ENCODE results near the gene QRFP.
A peak's percentile ranks its signal among the peaks of the same experiment; 100 is the strongest.
"Not testable (repeated sequence)": the region's sequence is repeated elsewhere in the genome, so short reads cannot be mapped to it uniquely, and the experiment has no call there.

QRFP gene

DNA sequence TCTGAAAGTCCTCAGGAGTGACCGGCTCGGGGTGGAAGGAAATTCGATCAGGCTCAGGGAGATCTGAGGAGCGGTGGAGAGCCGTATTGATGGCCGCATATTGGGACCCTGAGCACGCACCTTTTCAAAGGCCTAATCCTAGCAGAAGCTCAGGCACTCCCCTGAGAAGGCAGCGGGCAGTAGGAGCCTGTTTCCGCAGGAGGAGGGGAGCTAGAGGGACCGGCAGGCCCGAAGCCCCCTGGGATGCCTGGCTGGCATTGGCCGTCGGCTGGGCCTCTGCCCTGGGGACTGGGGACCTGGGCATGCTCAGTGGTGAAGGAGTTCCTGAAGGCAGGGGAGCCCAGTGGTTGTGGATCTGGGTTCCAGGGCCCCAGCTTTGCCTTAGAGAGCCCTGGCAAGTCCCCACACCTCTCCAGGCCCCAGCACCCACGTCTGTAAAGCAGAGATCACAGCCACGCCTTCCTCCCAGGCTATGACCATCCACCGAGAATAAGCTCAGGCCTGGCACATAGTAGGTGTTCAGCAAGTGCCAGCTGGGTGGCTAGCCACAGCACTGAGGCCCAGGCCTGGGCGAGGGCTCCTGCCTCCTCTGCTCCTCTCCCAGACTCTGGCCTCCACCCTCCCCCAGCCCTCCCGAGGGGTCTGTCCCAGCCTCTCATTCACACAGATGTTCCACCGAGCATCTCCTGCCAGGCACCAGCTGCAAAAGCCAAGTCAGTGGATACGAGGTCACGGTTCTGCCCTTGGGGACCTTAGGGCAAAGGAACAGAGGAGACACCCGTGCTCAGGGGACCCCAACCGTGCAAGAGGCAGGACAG is 17.2 kb upstream of the QRFP start:
- TF ChIP-seq, protein P1, sequence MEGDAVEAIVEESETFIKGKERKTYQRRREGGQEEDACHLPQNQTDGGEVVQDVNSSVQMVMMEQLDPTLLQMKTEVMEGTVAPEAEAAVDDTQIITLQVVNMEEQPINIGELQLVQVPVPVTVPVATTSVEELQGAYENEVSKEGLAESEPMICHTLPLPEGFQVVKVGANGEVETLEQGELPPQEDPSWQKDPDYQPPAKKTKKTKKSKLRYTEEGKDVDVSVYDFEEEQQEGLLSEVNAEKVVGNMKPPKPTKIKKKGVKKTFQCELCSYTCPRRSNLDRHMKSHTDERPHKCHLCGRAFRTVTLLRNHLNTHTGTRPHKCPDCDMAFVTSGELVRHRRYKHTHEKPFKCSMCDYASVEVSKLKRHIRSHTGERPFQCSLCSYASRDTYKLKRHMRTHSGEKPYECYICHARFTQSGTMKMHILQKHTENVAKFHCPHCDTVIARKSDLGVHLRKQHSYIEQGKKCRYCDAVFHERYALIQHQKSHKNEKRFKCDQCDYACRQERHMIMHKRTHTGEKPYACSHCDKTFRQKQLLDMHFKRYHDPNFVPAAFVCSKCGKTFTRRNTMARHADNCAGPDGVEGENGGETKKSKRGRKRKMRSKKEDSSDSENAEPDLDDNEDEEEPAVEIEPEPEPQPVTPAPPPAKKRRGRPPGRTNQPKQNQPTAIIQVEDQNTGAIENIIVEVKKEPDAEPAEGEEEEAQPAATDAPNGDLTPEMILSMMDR (IDR thresholded peaks at IDR 0.05; ENCODE audit: low read depth, low read length): no peak
- H3K4me3 ChIP-seq (replicated peaks in 1 of 2; ENCODE audit: low read depth in 2 of 2, low read length in 2 of 2): no peak overlapping the region
- DNase-seq (ENCODE audit: low read depth in 2 of 2): no peak

DNA sequence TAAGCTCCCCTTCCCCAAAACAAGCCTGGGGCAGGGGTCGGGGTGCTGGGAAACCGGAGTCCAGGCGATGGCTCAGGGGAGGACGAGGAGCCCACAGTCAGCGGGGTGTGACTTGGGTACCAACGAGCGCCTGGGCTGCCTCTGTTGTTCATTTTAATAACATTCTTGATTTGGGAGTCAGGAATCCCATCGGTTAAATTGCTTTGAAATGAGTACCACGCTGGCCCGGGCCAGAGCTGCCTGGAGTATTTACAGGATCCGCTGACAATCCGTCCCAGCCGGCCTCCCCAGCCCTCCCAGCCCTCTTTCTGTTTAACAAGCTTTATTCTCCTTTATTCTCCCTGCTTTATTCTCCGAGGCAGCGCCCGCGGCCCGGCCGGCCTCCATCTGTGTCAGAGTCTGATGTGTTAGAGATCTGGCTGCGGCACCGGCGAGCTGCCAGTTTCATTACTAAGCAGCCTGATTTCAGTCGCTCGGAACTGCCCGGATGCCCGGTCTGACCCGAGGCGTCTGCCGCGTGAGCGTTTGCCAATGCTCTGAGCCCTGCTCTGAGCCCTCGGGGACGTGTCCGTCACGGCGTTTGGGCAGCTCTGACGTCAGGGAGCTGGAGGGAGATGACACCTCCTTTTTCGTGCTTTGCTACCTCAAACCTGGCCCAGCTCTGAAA is 16.5 kb upstream of the QRFP start:
- TF ChIP-seq, protein P1 (IDR thresholded peaks at IDR 0.05; ENCODE audit: low read depth, low read length): no peak
- no peak overlapping the region for H3K4me3 ChIP-seq (replicated peaks in 1 of 2; ENCODE audit: low read depth in 2 of 2, low read length in 2 of 2)
- DNase-seq (ENCODE audit: low read depth in 2 of 2): peak; percentile 59 to 62

DNA sequence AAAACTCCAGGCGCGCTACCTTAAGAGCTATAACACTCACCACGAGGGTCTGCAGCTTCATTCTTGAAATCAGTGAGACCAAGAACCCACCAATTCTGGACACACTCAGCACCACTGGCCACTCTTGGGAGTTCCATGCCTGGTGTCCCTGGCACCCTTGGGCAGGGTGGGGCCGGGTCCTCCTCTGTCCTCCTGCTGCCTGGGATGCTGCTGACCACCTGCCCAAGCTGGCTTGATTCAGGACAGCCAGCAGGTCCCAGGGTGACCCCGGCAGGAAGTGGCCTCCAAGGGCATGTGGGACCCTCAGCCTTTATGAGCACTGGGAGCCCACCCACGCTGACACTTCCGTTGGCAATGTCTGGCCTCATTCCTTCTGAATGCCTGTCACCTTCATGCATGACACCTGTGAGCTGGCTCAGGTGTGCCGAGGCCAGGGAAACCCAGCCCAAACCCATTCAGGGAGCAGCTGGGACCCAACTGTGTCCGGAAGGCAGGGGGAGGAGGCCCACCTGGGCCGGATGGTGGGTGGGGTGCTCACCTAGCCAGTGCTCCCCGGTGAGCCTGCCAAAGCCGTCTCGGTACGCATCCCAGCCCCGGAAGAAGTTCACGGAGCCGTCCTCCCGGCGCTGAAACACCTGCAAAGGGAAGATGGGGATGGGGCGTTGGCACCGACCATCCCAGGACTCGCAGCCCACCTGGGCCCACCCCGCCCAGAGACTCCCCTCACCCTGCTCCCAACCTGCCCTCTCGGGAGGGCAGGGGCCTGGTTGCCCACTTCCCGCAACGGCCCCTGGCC is 14.8 kb upstream of the QRFP start:
- H3K4me3 ChIP-seq (replicated peaks in 1 of 2; ENCODE audit: low read depth in 2 of 2, low read length in 2 of 2): no peak overlapping the region
- TF ChIP-seq, protein P1 (IDR thresholded peaks at IDR 0.05; ENCODE audit: low read depth, low read length): no peak

DNA sequence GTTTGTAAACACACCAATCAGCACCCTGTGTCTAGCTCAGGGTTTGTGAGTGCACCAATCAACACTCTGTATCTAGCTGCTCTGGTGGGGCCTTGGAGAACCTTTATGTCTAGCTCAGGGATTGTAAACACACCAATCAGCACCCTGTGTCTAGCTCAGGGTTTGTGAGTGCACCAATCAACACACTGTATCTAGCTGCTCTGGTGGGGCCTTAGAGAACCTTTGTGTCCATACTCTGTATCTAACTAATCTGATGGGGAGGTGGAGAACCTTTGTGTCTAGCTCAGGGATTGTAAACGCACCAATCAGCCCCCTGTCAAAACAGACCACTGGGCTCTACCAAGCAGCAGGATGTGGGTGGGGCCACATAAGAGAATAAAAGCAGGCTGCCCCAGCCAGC is 14.1 kb upstream of the QRFP start:
- DNase-seq (ENCODE audit: low read depth in 2 of 2): not testable (repeated sequence)

More for the DNA sequence above, 14.8 kb upstream of the QRFP start:
- DNase-seq (ENCODE audit: low read depth in 2 of 2): no peak

DNA sequence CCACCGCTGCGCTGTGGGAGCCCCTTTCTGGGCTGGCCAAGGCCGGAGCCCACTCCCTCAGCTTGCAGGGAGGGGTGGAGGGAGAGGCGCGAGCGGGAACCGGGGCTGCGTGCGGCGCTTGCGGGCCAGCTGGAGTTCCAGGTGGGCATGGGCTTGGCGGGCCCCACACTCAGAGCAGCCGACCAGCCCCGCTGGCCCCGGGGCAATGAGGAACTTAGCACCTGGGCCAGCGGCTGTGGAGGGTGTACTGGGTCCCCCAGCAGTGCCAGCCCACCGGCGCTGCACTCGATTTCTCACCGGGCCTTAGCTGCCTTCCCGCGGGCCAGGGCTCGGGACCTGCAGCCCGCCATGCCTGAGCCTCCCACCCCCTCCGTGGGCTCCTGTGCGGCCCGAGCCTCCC is 13.4 kb upstream of the QRFP start:
- not testable (repeated sequence) for DNase-seq (ENCODE audit: low read depth in 2 of 2); H3K4me3 ChIP-seq (replicated peaks in 1 of 2; ENCODE audit: low read depth in 2 of 2, low read length in 2 of 2)

More for the DNA sequence above, 14.1 kb upstream of the QRFP start:
- not testable (repeated sequence) for H3K4me3 ChIP-seq (replicated peaks in 1 of 2; ENCODE audit: low read depth in 2 of 2, low read length in 2 of 2)

DNA sequence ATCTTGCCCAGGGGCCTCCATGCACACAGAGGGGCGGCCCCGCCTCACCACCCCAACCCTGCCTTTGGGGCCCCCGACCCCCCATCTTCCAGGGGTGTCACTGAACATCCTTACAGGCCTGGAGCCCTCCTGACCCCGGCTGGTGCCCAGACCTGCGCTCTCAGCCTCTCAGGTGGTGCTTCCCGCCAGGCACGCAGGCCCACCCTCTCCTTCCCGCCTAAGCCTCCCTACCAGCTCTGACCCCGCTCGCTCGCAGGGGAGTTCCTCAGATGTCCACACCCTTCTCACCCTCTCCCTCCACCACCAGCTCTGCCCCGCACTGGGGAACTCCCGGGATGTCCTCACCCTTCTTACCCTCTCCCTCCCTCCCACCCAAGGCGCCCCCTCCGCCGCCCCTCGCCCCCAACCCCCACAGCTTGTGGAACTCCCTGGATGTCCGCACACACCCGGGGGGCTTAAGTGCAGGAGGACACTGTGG is 12.3 kb upstream of the QRFP start:
- no peak for DNase-seq (ENCODE audit: low read depth in 2 of 2)
- TF ChIP-seq, protein P1 (IDR thresholded peaks at IDR 0.05; ENCODE audit: low read depth, low read length): no peak
- no peak overlapping the region for H3K4me3 ChIP-seq (replicated peaks in 1 of 2; ENCODE audit: low read depth in 2 of 2, low read length in 2 of 2)

DNA sequence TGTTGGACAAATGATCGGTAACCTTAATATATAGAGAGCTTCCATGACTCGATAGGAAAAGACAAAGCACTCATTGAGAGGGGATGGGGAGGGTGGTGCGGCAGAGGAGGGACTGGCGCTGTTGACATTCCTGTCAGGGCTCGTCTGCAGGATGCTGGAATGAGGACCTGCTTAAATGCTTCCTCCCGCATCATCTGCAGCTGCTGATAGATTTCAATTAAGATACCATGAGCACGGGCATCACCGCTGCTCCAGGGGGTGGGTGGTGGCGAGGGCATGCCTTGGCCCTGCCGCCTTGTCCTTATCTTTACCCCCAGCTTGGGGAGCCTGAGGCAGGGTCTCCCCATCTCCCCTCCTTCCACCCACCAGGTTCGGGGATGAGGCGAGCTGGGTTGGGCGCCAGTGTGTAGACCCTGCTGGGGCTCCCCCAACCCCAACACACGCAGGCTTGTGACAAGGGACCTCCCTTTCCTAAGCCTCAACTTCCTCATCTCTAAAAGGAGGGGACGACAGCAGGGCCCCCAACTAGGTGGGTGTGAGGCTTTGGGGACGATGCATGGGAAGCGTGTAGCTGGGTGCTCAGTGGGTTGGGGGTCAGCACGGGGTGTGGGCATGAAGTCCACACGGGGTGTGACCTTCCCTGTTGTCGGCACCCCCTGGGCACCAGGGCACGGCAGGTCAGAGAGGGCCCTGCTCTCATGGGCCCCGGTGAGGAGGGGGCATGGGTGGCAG is 11.7 kb upstream of the QRFP start:
- H3K4me3 ChIP-seq (replicated peaks in 1 of 2; ENCODE audit: low read depth in 2 of 2, low read length in 2 of 2): no peak overlapping the region
- TF ChIP-seq, protein P1 (IDR thresholded peaks at IDR 0.05; ENCODE audit: low read depth, low read length): no peak
- no peak for DNase-seq (ENCODE audit: low read depth in 2 of 2)
